ENCODE data around the gene APOBEC3H.

Gene APOBEC3H

DNA sequence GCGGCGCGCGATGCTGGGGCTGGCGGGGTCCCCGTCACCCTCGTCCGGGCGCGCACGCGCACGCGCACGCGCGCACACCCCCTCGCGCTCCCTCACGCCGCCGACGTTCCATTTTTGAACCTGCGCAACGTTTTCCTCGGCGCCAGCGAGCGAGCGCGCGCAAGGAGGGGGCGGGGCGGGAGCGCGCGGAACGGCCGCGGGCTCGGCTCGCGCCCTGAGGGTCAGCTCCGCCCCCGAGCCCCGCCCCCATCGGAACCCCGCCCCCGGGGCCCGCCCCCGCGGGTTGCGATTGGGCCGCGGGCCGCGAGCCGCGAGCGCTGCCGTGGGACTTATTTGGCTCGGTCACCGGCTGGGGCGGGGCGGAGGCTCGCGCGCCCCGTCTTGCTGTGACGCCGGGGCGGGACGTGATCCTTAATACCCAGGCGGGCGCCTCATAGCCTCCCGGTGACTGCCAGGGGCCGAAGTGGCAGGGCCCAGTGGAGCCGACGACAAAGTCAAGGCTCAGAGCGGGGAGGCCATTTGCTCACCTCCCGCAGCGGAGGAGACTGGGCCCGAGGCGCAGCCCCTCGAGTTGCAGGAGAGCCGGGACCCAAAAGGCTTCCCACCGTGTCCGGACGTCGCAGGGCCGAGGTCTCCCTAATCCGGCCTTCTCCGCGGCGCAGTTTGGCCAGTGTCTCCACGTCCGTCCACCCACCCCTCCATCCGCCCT, 55.6 kb downstream of the APOBEC3H start, which contains the start of gene CBX7:
Gene CBX7, minus strand, starts transcription at position 170 of the 709 bp plus-strand sequence. CDS start 236 bp downstream, outside the sequence.
- Histone ChIP-seq H3K4me3 (ENCODE audit: low read depth, low read length, poor library complexity, severe bottlenecking) (peak within 1 kb of the TSS; percentile 92), H3K27ac (ENCODE audit: low read depth, low read length, poor library complexity, severe bottlenecking) (peak within 1 kb of the TSS; percentile 81), H3K9ac (ENCODE audit: low read length) (peak within 1 kb of the TSS; percentile 98), H3K27me3 (ENCODE audit: insufficient read depth, low read length) (peaks cover 4% of the 10 kb centered on the region), H3K9me2 (ENCODE audit: low read depth, low read length) (no peaks in the 10 kb centered on the region), H3K4me2 (ENCODE audit: low read length) (peak within 1 kb of the TSS; percentile 99), H3K36me3 (ENCODE audit: insufficient read depth, low read length) (peaks cover 19% of the 10 kb centered on the region; the same call in 1 of the 2 replicates), H2AFZ (ENCODE audit: low read length) (peak within 1 kb of the TSS; percentile 77), H3K4me1 (ENCODE audit: insufficient read depth, low read length, severe bottlenecking) (peaks cover 51% of the 10 kb centered on the region), H3K79me2 (ENCODE audit: insufficient read depth, low read length) (no peaks in the 10 kb centered on the region), H3F3A (ENCODE audit: insufficient read depth, low read length) (no peaks in the 10 kb centered on the region), H4K20me1 (ENCODE audit: insufficient read depth, low read length) (no peaks in the 10 kb centered on the region), H3K9me3 (ENCODE audit: low read length) (no peaks in the 10 kb centered on the region)
- no peak for TF ChIP-seq EZH2 (IDR thresholded peaks at IDR 0.05; ENCODE audit: borderline replicate concordance, low read length)
- TF ChIP-seq, protein P1, sequence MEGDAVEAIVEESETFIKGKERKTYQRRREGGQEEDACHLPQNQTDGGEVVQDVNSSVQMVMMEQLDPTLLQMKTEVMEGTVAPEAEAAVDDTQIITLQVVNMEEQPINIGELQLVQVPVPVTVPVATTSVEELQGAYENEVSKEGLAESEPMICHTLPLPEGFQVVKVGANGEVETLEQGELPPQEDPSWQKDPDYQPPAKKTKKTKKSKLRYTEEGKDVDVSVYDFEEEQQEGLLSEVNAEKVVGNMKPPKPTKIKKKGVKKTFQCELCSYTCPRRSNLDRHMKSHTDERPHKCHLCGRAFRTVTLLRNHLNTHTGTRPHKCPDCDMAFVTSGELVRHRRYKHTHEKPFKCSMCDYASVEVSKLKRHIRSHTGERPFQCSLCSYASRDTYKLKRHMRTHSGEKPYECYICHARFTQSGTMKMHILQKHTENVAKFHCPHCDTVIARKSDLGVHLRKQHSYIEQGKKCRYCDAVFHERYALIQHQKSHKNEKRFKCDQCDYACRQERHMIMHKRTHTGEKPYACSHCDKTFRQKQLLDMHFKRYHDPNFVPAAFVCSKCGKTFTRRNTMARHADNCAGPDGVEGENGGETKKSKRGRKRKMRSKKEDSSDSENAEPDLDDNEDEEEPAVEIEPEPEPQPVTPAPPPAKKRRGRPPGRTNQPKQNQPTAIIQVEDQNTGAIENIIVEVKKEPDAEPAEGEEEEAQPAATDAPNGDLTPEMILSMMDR (IDR thresholded peaks at IDR 0.05; ENCODE audit: low read length), result no peak

DNA sequence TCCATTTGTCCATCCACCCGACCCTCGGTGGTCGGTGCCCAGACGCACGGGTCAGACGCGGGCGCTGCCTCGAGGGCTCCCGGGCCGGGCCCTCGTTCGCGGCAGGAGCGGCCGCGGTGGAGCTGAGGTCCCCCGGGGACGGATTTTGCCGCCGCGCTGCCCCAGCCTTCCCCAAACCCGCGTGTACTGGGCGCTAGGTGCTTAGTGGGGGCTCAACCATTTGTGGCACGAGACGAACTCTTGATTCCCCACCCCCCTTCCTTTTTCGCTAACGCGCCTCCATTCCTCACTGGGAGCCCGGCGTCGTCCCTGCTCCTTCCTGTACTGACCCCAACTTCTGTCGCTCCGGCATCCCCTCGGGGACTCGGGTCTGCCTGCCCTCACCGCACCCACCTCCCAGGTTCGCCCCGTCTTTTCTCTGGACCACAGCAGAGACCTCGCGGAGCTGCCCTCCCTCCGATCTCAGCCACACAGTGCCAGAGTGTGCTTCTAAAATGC, 56.2 kb downstream of the APOBEC3H start:
- H3K9me2 ChIP-seq (ENCODE audit: low read depth, low read length), result no peaks in the 10 kb centered on the region
- no peaks in the 10 kb centered on the region for H3F3A ChIP-seq (ENCODE audit: insufficient read depth, low read length)
- peaks cover 14% of the 10 kb centered on the region; the same call in 1 of the 2 replicates for H3K36me3 ChIP-seq (ENCODE audit: insufficient read depth, low read length)
- H3K4me2 ChIP-seq (ENCODE audit: low read length), result peak overlapping the region; percentile 99
- peaks cover 6% of the 10 kb centered on the region for H3K27me3 ChIP-seq (ENCODE audit: insufficient read depth, low read length)
- peak overlapping the region; percentile 77; the same call in 1 of the 2 replicates for H2AFZ ChIP-seq (ENCODE audit: low read length)
- H4K20me1 ChIP-seq (ENCODE audit: insufficient read depth, low read length), result no peaks in the 10 kb centered on the region
- TF ChIP-seq EZH2 (IDR thresholded peaks at IDR 0.05; ENCODE audit: borderline replicate concordance, low read length), result no peak
- TF ChIP-seq, protein P1 (IDR thresholded peaks at IDR 0.05; ENCODE audit: low read length), result no peak
- H3K4me1 ChIP-seq (ENCODE audit: insufficient read depth, low read length, severe bottlenecking), result peaks cover 48% of the 10 kb centered on the region
- H3K79me2 ChIP-seq (ENCODE audit: insufficient read depth, low read length), result no peaks in the 10 kb centered on the region
- H3K27ac ChIP-seq (ENCODE audit: low read depth, low read length, poor library complexity, severe bottlenecking), result no peak overlapping the region
- H3K9me3 ChIP-seq (ENCODE audit: low read length), result no peaks in the 10 kb centered on the region
- H3K9ac ChIP-seq (ENCODE audit: low read length), result peak overlapping the region; percentile 74
- H3K4me3 ChIP-seq (ENCODE audit: low read depth, low read length, poor library complexity, severe bottlenecking), result peak overlapping the region; percentile 71
